A549 (cell line): ENCODE results near the gene SPP2. TPM values are rescaled to one million over a fixed set of nuclear protein-coding genes. Genes with fewer than 3 reads are reported as not detected.

Source experiments
- ATAC-seq, 2 experiments: fragments of 200-7000 bp in 1 of 2; fragments of >200 bp in 1 of 2; cut with Nextera tagmentation in 1 of 2; cut with Tn5 transposase in 1 of 2; 3 replicates each; pipeline versions ENCODE4 v1.8.0 to v1.9.1; 2018 to 2020; ENCODE audit warnings: mild to moderate bottlenecking in 1 of 2, moderate library complexity in 1 of 2
- CTCF ChIA-PET: fragments of 300-600 bp; sonication (Branson Sonifier 250); formaldehyde crosslinking; extraction: SDS; loops from one replicate; lab custom pipeline; 2021; ENCODE audit warnings: antibody characterized with exemption, inconsistent platforms; lab: Yijun Ruan, JAX
- POLR2A ChIA-PET: fragments of 350-600 bp; formaldehyde crosslinking; extraction: SDS; loops from one replicate; lab custom pipeline; 2021; ENCODE audit warnings: antibody characterized with exemption, inconsistent platforms; lab: Yijun Ruan, JAX
- DNase-seq, 2 experiments: peaks; one replicate each; pipeline versions ENCODE4 v3.0.0 to v3.0.0-alpha.2; 2011 to 2016; ENCODE audit warnings: low read depth in 1 of 2, low spot score in 1 of 2
- FAIRE-seq: peaks from 2 replicates; lab custom pipeline; 2011; peaks lifted over from hg19 to GRCh38; lab: Jason Lieb, UNC
- H3K27ac ChIP-seq, 2 experiments: fragments of >200 bp; sonication (Bioruptor Twin); formaldehyde crosslinking; 3 replicates each; pipeline ENCODE4 v1.5.1; 2016 to 2017
- H3K4me1 ChIP-seq: fragments of >200 bp; sonication (Bioruptor Twin); formaldehyde crosslinking; 3 replicates; pipeline ENCODE4 v1.6.1; 2016
- H3K4me2 ChIP-seq: fragments of >200 bp; sonication (Bioruptor Twin); formaldehyde crosslinking; 3 replicates; pipeline ENCODE4 v1.6.1; 2016
- H3K4me3 ChIP-seq: fragments of >200 bp; sonication (Bioruptor Twin); formaldehyde crosslinking; 3 replicates; pipeline ENCODE4 v1.5.1; 2016
- H3K9me3 ChIP-seq: fragments of >200 bp; sonication (Bioruptor Twin); formaldehyde crosslinking; 3 replicates; pipeline ENCODE4 v1.6.1; 2016
- CHD4 ChIP-seq: fragments of 200-600 bp; sonication (generic); IDR thresholded peaks from 2 replicates; pipeline ENCODE4 v1.6.1; 2016; ENCODE audit warnings: antibody characterized with exemption, mild to moderate bottlenecking, borderline replicate concordance
- EHMT2 ChIP-seq: fragments of 200-600 bp; sonication (generic); IDR thresholded peaks from 2 replicates; pipeline ENCODE4 v1.6.1; 2016; ENCODE audit warnings: antibody characterized with exemption, low read depth, mild to moderate bottlenecking, moderate library complexity
- ESRRA ChIP-seq: fragments of 150-350 bp; IDR thresholded peaks from 2 replicates; pipeline ENCODE4 v1.6.1; 2014; ENCODE audit warnings: mild to moderate bottlenecking, low read length, borderline replicate concordance
- FOSB ChIP-seq: fragments of 250-450 bp; sonication (Bioruptor Pico); IDR thresholded peaks from 2 replicates; pipeline ENCODE4 v1.5.0; 2020; ENCODE audit warnings: mild to moderate bottlenecking, moderate library complexity
- FOSL2 ChIP-seq, 2 experiments: fragments of 450-650 bp in 1 of 2; fragments of >200 bp in 1 of 2; sonication (Bioruptor Twin) in 1 of 2; formaldehyde crosslinking; IDR thresholded peaks; 2 replicates each; pipeline versions ENCODE4 v1.5.0 to v1.6.1; 2016 to 2020; ENCODE audit warnings: mild to moderate bottlenecking in 1 of 2, moderate library complexity in 1 of 2
- FOXS1 ChIP-seq: fragments of 250-450 bp; sonication (Bioruptor Pico); IDR thresholded peaks from 2 replicates; pipeline ENCODE4 v1.5.0; 2020; ENCODE audit warnings: mild to moderate bottlenecking, moderate library complexity
- HES2 ChIP-seq: fragments of >200 bp; sonication (Bioruptor Twin); formaldehyde crosslinking; IDR thresholded peaks from 2 replicates; pipeline ENCODE4 v1.6.1; 2016
- HMGXB4 ChIP-seq: fragments of 250-450 bp; sonication (Bioruptor Pico); IDR thresholded peaks from 2 replicates; pipeline ENCODE4 v1.5.0; 2021; ENCODE audit warnings: mild to moderate bottlenecking, moderate library complexity, borderline replicate concordance
- HOXB13 ChIP-seq: fragments of 250-450 bp; sonication (Bioruptor Pico); IDR thresholded peaks from 2 replicates; pipeline ENCODE4 v1.5.0; 2020; ENCODE audit warnings: low read depth, mild to moderate bottlenecking, moderate library complexity
- HOXB5 ChIP-seq: fragments of 250-450 bp; sonication (Bioruptor Pico); IDR thresholded peaks from 2 replicates; pipeline ENCODE4 v1.5.0; 2020; ENCODE audit warnings: mild to moderate bottlenecking, moderate library complexity
- JUN ChIP-seq, 2 experiments: fragments of >200 bp; sonication (Bioruptor Twin); formaldehyde crosslinking; IDR thresholded peaks; 2 replicates in 1 of 2; 3 replicates in 1 of 2; pipeline ENCODE4 v1.6.1; 2016 to 2017
- JUNB ChIP-seq: fragments of >200 bp; sonication (Bioruptor Twin); formaldehyde crosslinking; IDR thresholded peaks from 2 replicates; pipeline ENCODE4 v1.6.1; 2016
- KDM1A ChIP-seq: fragments of 200-600 bp; sonication (generic); IDR thresholded peaks from 2 replicates; pipeline ENCODE4 v1.6.1; 2016; ENCODE audit warnings: low read depth, mild to moderate bottlenecking
- MAFK ChIP-seq: fragments of 450-650 bp; IDR thresholded peaks from 2 replicates; pipeline ENCODE4 v1.6.1; 2014; ENCODE audit not compliant: partially characterized antibody
- MYC ChIP-seq: IDR thresholded peaks from 2 replicates; pipeline ENCODE4 v1.6.1; 2012; ENCODE audit warnings: mild to moderate bottlenecking, inconsistent platforms, low read length, improper control_type of control experiment, borderline replicate concordance
- PHF8 ChIP-seq: fragments of 200-600 bp; sonication (generic); IDR thresholded peaks from 2 replicates; pipeline ENCODE4 v1.6.1; 2016; ENCODE audit warnings: low read depth, mild to moderate bottlenecking, antibody characterized with exemption, moderate library complexity, borderline replicate concordance
- POLR2A ChIP-seq: IDR thresholded peaks from 2 replicates; pipeline ENCODE4 v1.6.1; 2012; ENCODE audit warnings: mild to moderate bottlenecking, low read length
- RAD21 ChIP-seq, 2 experiments: fragments of >200 bp in 1 of 2; sonication (Bioruptor Twin) in 1 of 2; formaldehyde crosslinking in 1 of 2; IDR thresholded peaks in 1 of 2; conservative IDR thresholded peaks in 1 of 2; 2 replicates in 1 of 2; 3 replicates in 1 of 2; pipeline ENCODE4 v1.6.1; 2012 to 2018; ENCODE audit warnings: inconsistent platforms in 1 of 2
- RCOR1 ChIP-seq: fragments of 150-350 bp; IDR thresholded peaks from 2 replicates; pipeline ENCODE4 v1.6.1; 2014; ENCODE audit warnings: antibody characterized with exemption, low read length, low read depth
- TFCP2L1 ChIP-seq: fragments of 250-450 bp; sonication (Bioruptor Pico); IDR thresholded peaks from 2 replicates; pipeline ENCODE4 v1.5.0; 2021; ENCODE audit warnings: mild to moderate bottlenecking
- TP53 ChIP-seq: fragments of 250-450 bp; sonication (Bioruptor Pico); IDR thresholded peaks from 2 replicates; pipeline ENCODE4 v1.5.0; 2021; ENCODE audit warnings: mild to moderate bottlenecking, moderate library complexity
- ZNF302 ChIP-seq: fragments of 250-450 bp; sonication (Bioruptor Pico); IDR thresholded peaks from 2 replicates; pipeline ENCODE4 v1.9.0; 2021; ENCODE audit warnings: inconsistent platforms, mild to moderate bottlenecking, moderate library complexity
- WGBS: methylation state at CpG from one replicate; pipeline ENCODE4 v1.1.6; 2017; ENCODE audit errors: missing lambda C conversion rate; 5-methylcytosine and 5-hydroxymethylcytosine counted together
- polyA plus RNA-seq, 4 experiments: library from polyadenylated mRNA; depleted of rRNA in 3 of 4; stranded (reverse); fragments of >200 nt; fragmentation: RNase III in 1 of 4; extraction: RNeasy Plus Mini Kit Qiagen cat#74134 plus additional on column Dnase treatment in 1 of 4; gene quantifications; 2 replicates in 3 of 4; 3 replicates in 1 of 4; pipeline ENCODE4 v1.2.3, GENCODE V29; 2011 to 2017
- TF ChIP-seq, protein P1 (sequence below): IDR thresholded peaks from 2 replicates; pipeline ENCODE4 v1.6.1; 2012

The SPP2 gene
- polyA plus RNA-seq, 2 of the 4 experiments (the other 2 are of a cell fraction) = not detected

DNA sequence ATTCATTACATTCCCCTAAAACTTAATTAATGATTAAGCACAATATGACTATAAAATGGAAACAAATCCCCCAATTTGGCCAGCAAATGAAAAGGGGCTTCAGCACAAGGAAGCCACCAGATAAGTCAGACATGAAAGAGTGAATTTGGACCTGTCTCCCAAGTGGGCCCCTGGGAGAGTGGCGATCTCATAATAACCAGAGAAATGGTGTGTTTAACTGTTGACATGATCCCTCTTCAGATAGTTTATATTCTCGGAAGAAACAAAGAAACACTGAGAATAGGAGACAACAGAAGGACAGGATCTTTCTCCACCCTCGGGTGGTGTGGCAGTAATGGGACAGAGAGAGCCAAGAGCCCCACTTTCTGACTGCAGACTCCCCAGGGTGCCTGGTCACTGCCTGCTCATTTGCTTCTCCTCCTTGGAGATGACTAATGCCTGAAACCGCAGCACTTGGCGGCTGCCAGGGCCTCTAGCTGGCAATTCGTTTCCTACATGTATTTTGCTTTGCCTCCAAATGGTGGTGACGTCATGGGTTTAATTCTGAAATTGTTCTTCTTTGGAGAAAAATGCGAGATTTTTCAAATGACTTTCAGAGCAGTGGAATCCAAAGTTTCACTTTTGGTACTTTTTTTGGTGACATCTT, 46.4 kb upstream of the SPP2 start:
- peak; percentile 96 to 97 for ATAC-seq
- H3K9me3 ChIP-seq = no peaks in the 10 kb centered on the region
- CTCF ChIA-PET = no interaction called here
- peak overlapping the region; percentile 73 for H3K4me2 ChIP-seq
- peak; percentile 56 for FAIRE-seq
- WGBS = 9% methylated on average over 8 of the region's 8 CpGs
- H3K27ac ChIP-seq = peak overlapping the region; percentile 67 to 82
- TF ChIP-seq POLR2A (no peak), HOXB13 (CRISPR knock-in tag) (no peak), ESRRA (no peak), EHMT2 (no peak), JUNB (peak; percentile 63), CHD4 (no peak), FOSL2 (IDR thresholded peaks at IDR 0.05) (0 out of 2 replicates have a peak, but pooled peaks have one; percentile 15), FOSL2 (CRISPR knock-in tag; IDR thresholded peaks at IDR 0.05) (peak; percentile 89), TFCP2L1 (CRISPR knock-in tag) (no peak)
- DNase-seq = peak; percentile 71 to 79
- POLR2A ChIA-PET = interaction anchor here (0.6 kb wide), 1 partner anchor 72 kb away, joined by 3 read pairs; no protein-coding TSS in a partner anchor
- H3K4me3 ChIP-seq = no peak overlapping the region
- H3K4me1 ChIP-seq = peaks cover 19% of the 10 kb centered on the region

- POLR2A ChIA-PET = no interaction called here
- Histone ChIP-seq H3K4me2 (peak overlapping the region; percentile 73; the same call in 1 of the 3 replicates), H3K27ac (peak overlapping the region; percentile 67 to 82; a peak in 4 of 6 replicates), H3K4me1 (peaks cover 19% of the 10 kb centered on the region), H3K4me3 (no peak overlapping the region), H3K9me3 (no peaks in the 10 kb centered on the region)
- WGBS = 93% methylated on average over 2 of the region's 2 CpGs
- CTCF ChIA-PET = no interaction called here
- DNase-seq = no peak
- no peak for ATAC-seq
- no peak for FAIRE-seq
- TF ChIP-seq MAFK (peak; percentile 58), RAD21 (conservative IDR thresholded peaks at IDR 0.05 in 1 of 2, IDR thresholded peaks at IDR 0.05 in 1 of 2) (no peak)
Measured at GRCh38 chr2:234005126-234005525, 45.4 kb upstream of the SPP2 start.

DNA sequence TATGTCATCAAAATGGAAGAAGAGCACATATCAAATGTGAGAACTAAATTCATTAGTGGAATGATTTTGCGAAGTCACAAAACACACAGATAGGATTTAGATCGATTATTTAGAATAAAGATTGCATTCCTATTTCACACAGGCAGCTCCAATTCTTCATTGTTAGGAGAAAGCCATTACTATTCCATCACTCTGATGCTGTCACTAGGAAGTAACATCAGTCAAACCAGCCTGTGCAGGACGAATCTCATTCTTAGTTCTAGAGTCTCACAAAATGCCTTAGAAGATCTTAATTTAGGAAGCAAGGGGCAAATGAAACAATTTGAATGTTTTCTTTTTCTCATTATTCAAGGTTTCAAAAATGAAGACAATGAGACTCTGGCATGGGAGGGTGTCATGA, 44.0 kb upstream of the SPP2 start:
- no peak overlapping the region for H3K27ac ChIP-seq
- no peak overlapping the region for H3K4me3 ChIP-seq
- ATAC-seq = no peak
- TF ChIP-seq JUNB (no peak), HOXB13 (CRISPR knock-in tag) (no peak), HMGXB4 (CRISPR knock-in tag) (no peak), JUN (IDR thresholded peaks at IDR 0.05) (no peak), TP53 (CRISPR knock-in tag) (no peak), ZNF302 (CRISPR knock-in tag) (no peak), TFCP2L1 (CRISPR knock-in tag) (no peak), RAD21 (conservative IDR thresholded peaks at IDR 0.05 in 1 of 2, IDR thresholded peaks at IDR 0.05 in 1 of 2) (no peak), POLR2A (no peak), PHF8 (no peak), MYC (no peak), HOXB5 (CRISPR knock-in tag) (no peak), FOSB (no peak), FOXS1 (CRISPR knock-in tag) (no peak), KDM1A (no peak), RCOR1 (no peak), HES2 (no peak), FOSL2 (IDR thresholded peaks at IDR 0.05) (no peak), FOSL2 (CRISPR knock-in tag; IDR thresholded peaks at IDR 0.05) (no peak)
- TF ChIP-seq, protein P1, sequence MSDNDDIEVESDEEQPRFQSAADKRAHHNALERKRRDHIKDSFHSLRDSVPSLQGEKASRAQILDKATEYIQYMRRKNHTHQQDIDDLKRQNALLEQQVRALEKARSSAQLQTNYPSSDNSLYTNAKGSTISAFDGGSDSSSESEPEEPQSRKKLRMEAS = no peak
- H3K4me2 ChIP-seq = no peak overlapping the region
- 72% methylated on average over 3 of the region's 3 CpGs for WGBS
- H3K9me3 ChIP-seq = peaks cover 8% of the 10 kb centered on the region; the same call in 1 of the 3 replicates
- DNase-seq = no peak
- FAIRE-seq = no peak
- CTCF ChIA-PET = interaction anchor here (1.0 to 1.3 kb wide), 2 partner anchors 29 to 31 kb away, joined by 3 to 4 read pairs; no protein-coding TSS in a partner anchor
- POLR2A ChIA-PET = no interaction called here
- H3K4me1 ChIP-seq = peaks cover 19% of the 10 kb centered on the region
